HepG2 (cell line): ENCODE data around the gene ZCCHC3. TPM values are rescaled to one million over a fixed set of nuclear protein-coding genes. Genes with fewer than 3 reads are reported as not detected.
A peak's percentile ranks its signal among the peaks of the same experiment; 100 is the strongest.

Experiments used
- AHDC1 ChIP-seq: sonication (generic); formaldehyde crosslinking; IDR thresholded peaks from 2 replicates; pipeline ENCODE4 v1.5.1; 2020; ENCODE audit warnings: mild to moderate bottlenecking, missing genetic modification reagents, borderline replicate concordance
- MYPOP ChIP-seq: sonication (generic); formaldehyde crosslinking; IDR thresholded peaks from 2 replicates; pipeline ENCODE4 v1.8.1; 2023; ENCODE audit warnings: mild to moderate bottlenecking, moderate library complexity, missing genetic modification reagents
- PRDM10 ChIP-seq: sonication (generic); formaldehyde crosslinking; IDR thresholded peaks from 2 replicates; pipeline ENCODE4 v1.4.0; 2020; ENCODE audit warnings: low read depth, missing genetic modification reagents
- RNF2 ChIP-seq: fragments of 450-650 bp; conservative IDR thresholded peaks from 2 replicates; pipeline ENCODE4 v1.6.1; 2016; ENCODE audit warnings: low read depth
- SOX6 ChIP-seq, 2 experiments: fragments of 450-650 bp in 1 of 2; sonication (generic) in 1 of 2; formaldehyde crosslinking in 1 of 2; IDR thresholded peaks; 2 replicates each; pipeline versions ENCODE4 v1.4.0 to v1.6.1; 2017 to 2020; ENCODE audit warnings: antibody characterized with exemption in 1 of 2, mild to moderate bottlenecking in 1 of 2, missing genetic modification reagents in 1 of 2
- TMF1 ChIP-seq: sonication (generic); formaldehyde crosslinking; IDR thresholded peaks from 2 replicates; pipeline ENCODE4 v1.8.1; 2022; ENCODE audit warnings: low read depth, missing genetic modification reagents
- ZBTB7A ChIP-seq: sonication (generic); formaldehyde crosslinking; IDR thresholded peaks from 2 replicates; pipeline ENCODE4 v1.8.0; 2022; ENCODE audit warnings: mild to moderate bottlenecking, missing genetic modification reagents
- ZEB1 ChIP-seq: IDR thresholded peaks from 2 replicates; pipeline ENCODE4 v1.6.1; 2012; ENCODE audit warnings: mild to moderate bottlenecking, low read depth, inconsistent platforms; ENCODE audit not compliant: insufficient replicate concordance
- ZMYM2 ChIP-seq: sonication (generic); formaldehyde crosslinking; IDR thresholded peaks from 2 replicates; pipeline ENCODE4 v1.8.0; 2022; ENCODE audit warnings: mild to moderate bottlenecking, missing genetic modification reagents
- ZNF350 ChIP-seq: sonication (generic); formaldehyde crosslinking; IDR thresholded peaks from 2 replicates; pipeline ENCODE4 v1.4.0; 2020; ENCODE audit warnings: mild to moderate bottlenecking, low read depth, missing genetic modification reagents, borderline replicate concordance
- ZNF362 ChIP-seq: sonication (generic); formaldehyde crosslinking; IDR thresholded peaks from 2 replicates; pipeline ENCODE4 v1.4.0; 2020; ENCODE audit warnings: missing genetic modification reagents, mild to moderate bottlenecking, borderline replicate concordance
- ZNF382 ChIP-seq: sonication (generic); formaldehyde crosslinking; IDR thresholded peaks from 2 replicates; pipeline ENCODE4 v1.5.0; 2020; ENCODE audit warnings: missing genetic modification reagents, mild to moderate bottlenecking, borderline replicate concordance
- ZNF713 ChIP-seq: sonication (generic); formaldehyde crosslinking; IDR thresholded peaks from 2 replicates; pipeline ENCODE4 v1.4.0; 2020; ENCODE audit warnings: mild to moderate bottlenecking, missing genetic modification reagents
- ZNF746 ChIP-seq: sonication (generic); formaldehyde crosslinking; IDR thresholded peaks from 2 replicates; pipeline ENCODE4 v1.8.0; 2022; ENCODE audit warnings: mild to moderate bottlenecking, missing genetic modification reagents
- ZNF850 ChIP-seq: sonication (generic); formaldehyde crosslinking; conservative IDR thresholded peaks from 2 replicates; pipeline ENCODE4 v1.9.0; 2021; ENCODE audit warnings: mild to moderate bottlenecking, missing genetic modification reagents
- ZSCAN9 ChIP-seq: IDR thresholded peaks from 2 replicates; pipeline ENCODE4 v1.6.1; 2016; ENCODE audit warnings: borderline replicate concordance
- polyA plus RNA-seq, 8 experiments: library from polyadenylated mRNA; depleted of rRNA in 3 of 8; stranded (reverse) in 7 of 8; unstranded in 1 of 8; fragments of >200 nt; fragmentation: Illumina TruSeq in 4 of 8; extraction: Trizol in 4 of 8; gene quantifications; 2 replicates each; pipeline versions ENCODE4 v1.2.1 to v1.2.3, GENCODE V29; 2011 to 2016; ENCODE audit warnings: low read depth in 4 of 8, missing spikeins in 1 of 8, mixed read lengths in 1 of 8; ENCODE audit not compliant: insufficient read depth in 1 of 8
- total RNA-seq, 5 experiments: library from RNA; depleted of rRNA; stranded (reverse); fragments of >200 nt; fragmentation: Illumina TruSeq; extraction: Trizol; gene quantifications; 2 replicates each; pipeline ENCODE4 v1.2.3, GENCODE V29; 2016; ENCODE audit warnings: low read depth in 1 of 5

Gene ZCCHC3
- total and polyA plus RNA-seq, 2 of the 13 experiments (the other 11 are each of a cell fraction or from before 2014, with no cell fraction given): 46.6 to 63.0 TPM

- TF ChIP-seq ZNF746 (CRISPR knock-in tag) (no peak), ZEB1 (peak; percentile 80), ZNF362 (CRISPR knock-in tag) (peak; percentile 32; the same call in 1 of the 2 replicates), ZMYM2 (CRISPR knock-in tag) (no peak), ZNF850 (CRISPR knock-in tag) (no peak), ZSCAN9 (CRISPR knock-in tag) (peak; percentile 87; the same call in 1 of the 2 replicates), ZNF382 (CRISPR knock-in tag) (no peak), SOX6 (IDR thresholded peaks at IDR 0.05) (no peak), SOX6 (CRISPR knock-in tag; IDR thresholded peaks at IDR 0.05) (peak; percentile 48), ZNF713 (CRISPR knock-in tag) (no peak), ZBTB7A (CRISPR knock-in tag) (peak; percentile 48), MYPOP (CRISPR knock-in tag) (no peak; the same call in 1 of the 2 replicates), ZNF350 (CRISPR knock-in tag) (0 out of 2 replicates have a peak, but pooled peaks have one; percentile 52), RNF2 (no peak), PRDM10 (CRISPR knock-in tag) (0 out of 2 replicates have a peak, but pooled peaks have one; percentile 14), TMF1 (CRISPR knock-in tag) (no peak), AHDC1 (CRISPR knock-in tag) (no peak)
Measured at GRCh38 chr20:297925-298775, 780 bp downstream of the ZCCHC3 start (continued).
